Stimulated activated CD8-positive, alpha-beta memory T cell treated with anti-CD3 and anti-CD28 coated beads, Interleukin-2, amount 100 ng/mL, for 48 hours (primary cell): ENCODE measurements around the gene SCARB1.

ENCODE experiments used
- DNase-seq, 2 donors: peaks; one replicate each; pipeline ENCODE4 v3.0.0-alpha.2; 2020; ENCODE audit warnings: low read depth in 2 of 2

Gene SCARB1

GRCh38 chr12:124730455-124730932 is 133.2 kb downstream of the SCARB1 start:
- no peak for DNase-seq

GRCh38 chr12:124727922-124728321 is 135.7 kb downstream of the SCARB1 start:
- no peak for DNase-seq

GRCh38 chr12:124727264-124727800 is 136.3 kb downstream of the SCARB1 start:
- no peak for DNase-seq
